ENCODE results near the gene APIP.

Gene APIP

GRCh38 chr11:34957606-34958005 is 41.4 kb upstream of the APIP start:
- no peak for TF ChIP-seq CTCF (IDR thresholded peaks at IDR 0.05; ENCODE audit: borderline replicate concordance, insufficient read depth, low read depth, low read length)
- no peak overlapping the region for H3K4me3 ChIP-seq (ENCODE audit: low read depth, low read length)

GRCh38 chr11:34957206-34957605 is 41.0 kb upstream of the APIP start:
- H3K4me3 ChIP-seq (ENCODE audit: low read depth, low read length): no peak overlapping the region
- TF ChIP-seq CTCF (IDR thresholded peaks at IDR 0.05; ENCODE audit: borderline replicate concordance, insufficient read depth, low read depth, low read length): no peak

- no peak for TF ChIP-seq CTCF (IDR thresholded peaks at IDR 0.05; ENCODE audit: borderline replicate concordance, insufficient read depth, low read depth, low read length)
- no peak overlapping the region for H3K4me3 ChIP-seq (ENCODE audit: low read depth, low read length)
Measured at GRCh38 chr11:34953955-34954354, 37.8 kb upstream of the APIP start.

- no peak overlapping the region for H3K4me3 ChIP-seq (ENCODE audit: low read depth, low read length)
- no peak for TF ChIP-seq CTCF (IDR thresholded peaks at IDR 0.05; ENCODE audit: borderline replicate concordance, insufficient read depth, low read depth, low read length)
Measured at GRCh38 chr11:34948696-34949095, 32.5 kb upstream of the APIP start.

- no peak for TF ChIP-seq CTCF (IDR thresholded peaks at IDR 0.05; ENCODE audit: borderline replicate concordance, insufficient read depth, low read depth, low read length)
- no peak overlapping the region for H3K4me3 ChIP-seq (ENCODE audit: low read depth, low read length)
Measured at GRCh38 chr11:34944692-34945091, 28.5 kb upstream of the APIP start.

- no peak for TF ChIP-seq CTCF (IDR thresholded peaks at IDR 0.05; ENCODE audit: borderline replicate concordance, insufficient read depth, low read depth, low read length)
- H3K4me3 ChIP-seq (ENCODE audit: low read depth, low read length): no peak overlapping the region
Measured at GRCh38 chr11:34941688-34942087, 25.5 kb upstream of the APIP start.

- TF ChIP-seq CTCF (IDR thresholded peaks at IDR 0.05; ENCODE audit: borderline replicate concordance, insufficient read depth, low read depth, low read length): no peak
- H3K4me3 ChIP-seq (ENCODE audit: low read depth, low read length): no peak overlapping the region
Measured at GRCh38 chr11:34940026-34940677, 24.0 kb upstream of the APIP start.

All from GM12875 (cell line).